OCI-LY1 (cell line): Measurements from ENCODE around the gene FER1L5.

Experiments used
- H2AFZ ChIP-seq: fragments of 200-600 bp; sonication (generic), shearing (Covaris generic); 2 replicates; pipeline ENCODE4 v1.6.0; 2014; ENCODE audit warnings: antibody characterized with exemption, mild to moderate bottlenecking, low read length
- H3F3A ChIP-seq: fragments of 200-600 bp; sonication (generic), shearing (Covaris generic); 2 replicates; pipeline ENCODE4 v1.6.0; 2014; ENCODE audit warnings: mild to moderate bottlenecking, antibody characterized with exemption, low read length, moderate library complexity; ENCODE audit not compliant: insufficient read depth
- H3K27ac ChIP-seq: fragments of 200-600 bp; sonication (generic); 2 replicates; pipeline ENCODE4 v1.5.1; 2014; ENCODE audit warnings: low read length, mixed run types, mild to moderate bottlenecking, low read depth; ENCODE audit not compliant: poor library complexity, severe bottlenecking
- H3K27me3 ChIP-seq: fragments of 200-600 bp; sonication (generic); 2 replicates; pipeline ENCODE4 v1.6.0; 2014; ENCODE audit warnings: antibody characterized with exemption, mild to moderate bottlenecking, low read length, moderate library complexity; ENCODE audit not compliant: insufficient read depth
- H3K36me3 ChIP-seq: fragments of 200-600 bp; sonication (generic); 2 replicates; pipeline ENCODE4 v1.6.1; 2014; ENCODE audit warnings: mild to moderate bottlenecking, antibody characterized with exemption, low read length, moderate library complexity, mixed read lengths; ENCODE audit not compliant: insufficient read depth
- H3K4me1 ChIP-seq: fragments of 200-600 bp; sonication (generic); 2 replicates; pipeline ENCODE4 v1.5.1; 2014; ENCODE audit warnings: mild to moderate bottlenecking, low read length, moderate library complexity; ENCODE audit not compliant: insufficient read depth, severe bottlenecking
- H3K4me2 ChIP-seq: fragments of 200-600 bp; sonication (generic), shearing (Covaris generic); 2 replicates; pipeline ENCODE4 v1.6.1; 2014; ENCODE audit warnings: low read length
- H3K4me3 ChIP-seq: fragments of 200-600 bp; sonication (generic); 2 replicates; pipeline ENCODE4 v1.5.1; 2014; ENCODE audit warnings: low read length, low read depth, mild to moderate bottlenecking, mixed read lengths; ENCODE audit not compliant: poor library complexity, severe bottlenecking
- H3K79me2 ChIP-seq: fragments of 200-600 bp; shearing (Covaris generic); 2 replicates; pipeline ENCODE4 v1.6.1; 2016; ENCODE audit warnings: mixed run types, low read length, mixed read lengths; ENCODE audit not compliant: insufficient read depth
- H3K9ac ChIP-seq: fragments of 200-600 bp; sonication (generic), shearing (Covaris generic); 2 replicates; pipeline ENCODE4 v1.6.1; 2014; ENCODE audit warnings: mild to moderate bottlenecking, low read length, mixed read lengths
- H3K9me2 ChIP-seq: fragments of 200-600 bp; sonication (generic), shearing (Covaris generic); 2 replicates; pipeline ENCODE4 v1.6.1; 2014; ENCODE audit warnings: low read depth, mild to moderate bottlenecking, low read length, mixed read lengths
- H3K9me3 ChIP-seq: fragments of 200-600 bp; shearing (Covaris generic); 2 replicates; pipeline ENCODE4 v1.6.1; 2014; ENCODE audit warnings: low read length, mixed read lengths
- H4K20me1 ChIP-seq: fragments of 200-600 bp; sonication (generic), shearing (Covaris generic); 2 replicates; pipeline ENCODE4 v1.6.0; 2016; ENCODE audit warnings: mild to moderate bottlenecking, low read length; ENCODE audit not compliant: insufficient read depth
- EZH2 ChIP-seq: fragments of 200-600 bp; sonication (generic), shearing (Covaris generic); IDR thresholded peaks from 2 replicates; pipeline ENCODE4 v1.8.0; 2017; ENCODE audit warnings: borderline replicate concordance, mixed run types, mild to moderate bottlenecking, antibody characterized with exemption, low read length, moderate library complexity, mixed read lengths
- TF ChIP-seq, protein P1 (sequence below): fragments of 200-600 bp; sonication (generic), shearing (Covaris generic); IDR thresholded peaks from 2 replicates; pipeline ENCODE4 v1.5.1; 2017; ENCODE audit warnings: mild to moderate bottlenecking, antibody characterized with exemption, low read length, moderate library complexity, mixed read lengths

FER1L5 gene

DNA sequence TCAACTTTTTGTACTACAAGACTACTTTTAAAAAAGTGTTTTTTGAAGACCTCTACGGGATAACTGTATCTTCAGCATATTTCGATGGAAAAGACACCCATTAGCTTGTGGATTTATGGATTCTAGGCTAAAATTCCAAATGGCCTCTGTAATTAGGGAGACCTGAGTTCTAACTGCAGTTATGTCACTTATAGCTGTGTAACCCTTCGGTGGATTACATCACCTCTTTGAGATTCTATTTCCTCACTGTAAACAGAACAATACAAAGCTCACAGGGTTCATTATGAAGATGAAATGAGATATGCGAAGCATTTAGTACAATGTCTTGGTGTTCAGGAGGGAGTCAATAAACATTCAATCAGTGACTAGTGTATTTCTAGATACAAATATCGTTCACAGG is 73.1 kb downstream of the FER1L5 start:
- Histone ChIP-seq H4K20me1 (no peaks in the 10 kb centered on the region), H3F3A (no peaks in the 10 kb centered on the region), H3K4me2 (no peak overlapping the region), H2AFZ (no peak overlapping the region), H3K9me2 (no peaks in the 10 kb centered on the region), H3K27me3 (no peaks in the 10 kb centered on the region), H3K27ac (no peak overlapping the region), H3K4me3 (no peak overlapping the region), H3K36me3 (peaks cover 21% of the 10 kb centered on the region), H3K9ac (no peak overlapping the region), H3K4me1 (no peaks in the 10 kb centered on the region), H3K79me2 (no peaks in the 10 kb centered on the region), H3K9me3 (no peaks in the 10 kb centered on the region)
- TF ChIP-seq, protein P1, sequence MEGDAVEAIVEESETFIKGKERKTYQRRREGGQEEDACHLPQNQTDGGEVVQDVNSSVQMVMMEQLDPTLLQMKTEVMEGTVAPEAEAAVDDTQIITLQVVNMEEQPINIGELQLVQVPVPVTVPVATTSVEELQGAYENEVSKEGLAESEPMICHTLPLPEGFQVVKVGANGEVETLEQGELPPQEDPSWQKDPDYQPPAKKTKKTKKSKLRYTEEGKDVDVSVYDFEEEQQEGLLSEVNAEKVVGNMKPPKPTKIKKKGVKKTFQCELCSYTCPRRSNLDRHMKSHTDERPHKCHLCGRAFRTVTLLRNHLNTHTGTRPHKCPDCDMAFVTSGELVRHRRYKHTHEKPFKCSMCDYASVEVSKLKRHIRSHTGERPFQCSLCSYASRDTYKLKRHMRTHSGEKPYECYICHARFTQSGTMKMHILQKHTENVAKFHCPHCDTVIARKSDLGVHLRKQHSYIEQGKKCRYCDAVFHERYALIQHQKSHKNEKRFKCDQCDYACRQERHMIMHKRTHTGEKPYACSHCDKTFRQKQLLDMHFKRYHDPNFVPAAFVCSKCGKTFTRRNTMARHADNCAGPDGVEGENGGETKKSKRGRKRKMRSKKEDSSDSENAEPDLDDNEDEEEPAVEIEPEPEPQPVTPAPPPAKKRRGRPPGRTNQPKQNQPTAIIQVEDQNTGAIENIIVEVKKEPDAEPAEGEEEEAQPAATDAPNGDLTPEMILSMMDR, result no peak
- no peak for TF ChIP-seq EZH2

DNA sequence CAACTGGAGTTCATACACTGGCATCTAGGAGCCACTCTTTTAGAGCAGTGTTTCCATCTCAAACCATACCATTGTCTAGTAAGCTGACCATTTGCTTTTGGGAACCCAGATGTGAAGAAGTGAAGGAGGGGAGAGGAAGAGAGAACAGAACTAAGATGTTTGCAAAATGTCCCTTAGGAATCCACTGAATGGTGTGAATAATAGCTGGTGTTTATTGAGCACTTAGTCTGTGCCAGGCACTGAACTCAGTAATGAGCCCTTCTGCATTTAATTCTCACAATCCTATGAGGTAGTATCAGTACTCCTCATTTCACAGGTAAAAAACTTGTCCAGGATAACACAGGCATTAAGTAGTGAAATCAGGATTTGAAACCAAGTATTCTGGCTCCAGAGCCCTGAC is 73.8 kb downstream of the FER1L5 start:
- Histone ChIP-seq H3K9me2 (no peaks in the 10 kb centered on the region), H3K36me3 (peaks cover 14% of the 10 kb centered on the region), H3K4me1 (no peaks in the 10 kb centered on the region), H3K9ac (no peak overlapping the region), H3K27ac (no peak overlapping the region), H3K27me3 (no peaks in the 10 kb centered on the region), H2AFZ (no peak overlapping the region), H3K79me2 (no peaks in the 10 kb centered on the region), H3K4me2 (no peak overlapping the region), H3K4me3 (no peak overlapping the region), H4K20me1 (no peaks in the 10 kb centered on the region), H3K9me3 (no peaks in the 10 kb centered on the region), H3F3A (no peaks in the 10 kb centered on the region)
- TF ChIP-seq EZH2, result no peak
- TF ChIP-seq, protein P1, result no peak

DNA sequence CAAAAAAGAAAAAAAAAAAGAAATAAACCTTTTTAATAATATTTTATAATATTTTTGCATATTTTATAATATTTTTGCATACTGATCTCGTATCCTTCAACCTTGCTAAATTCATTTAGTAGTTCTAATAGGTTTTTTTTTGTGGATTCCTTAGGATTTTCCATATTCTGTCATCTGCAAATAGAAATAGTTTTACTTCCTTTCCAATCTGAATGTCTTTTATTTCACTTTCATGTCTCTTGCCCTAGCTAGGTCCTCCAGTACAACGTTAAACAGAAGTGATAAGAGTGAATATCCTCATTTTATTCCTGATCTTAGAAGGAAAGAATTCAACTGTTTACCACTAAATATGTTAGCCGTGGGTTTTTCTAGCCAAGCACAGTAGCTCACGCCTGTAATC is 83.6 kb downstream of the FER1L5 start:
- H3K4me3 ChIP-seq, result no peak overlapping the region
- H2AFZ ChIP-seq, result no peak overlapping the region
- no peaks in the 10 kb centered on the region for H3K4me1 ChIP-seq
- H3K9me3 ChIP-seq, result no peaks in the 10 kb centered on the region
- H4K20me1 ChIP-seq, result no peaks in the 10 kb centered on the region
- no peak overlapping the region for H3K27ac ChIP-seq
- peaks cover 53% of the 10 kb centered on the region for H3K36me3 ChIP-seq
- no peak overlapping the region for H3K4me2 ChIP-seq
- H3F3A ChIP-seq, result no peaks in the 10 kb centered on the region
- TF ChIP-seq, protein P1, result no peak
- TF ChIP-seq EZH2, result no peak
- no peaks in the 10 kb centered on the region for H3K9me2 ChIP-seq
- no peaks in the 10 kb centered on the region for H3K27me3 ChIP-seq
- H3K79me2 ChIP-seq, result no peaks in the 10 kb centered on the region
- H3K9ac ChIP-seq, result no peak overlapping the region
